ENCODE data around the gene RNF115. TPM values are rescaled to one million over a fixed set of nuclear protein-coding genes. Genes with fewer than 3 reads are reported as not detected.

Gene RNF115
- total RNA-seq, 1 donor from 2014 or later: 15.3 TPM

GRCh38 chr1:145696630-145696960 lies 127.3 kb downstream of the RNF115 start:
- Mint-ChIP-seq H3K4me1 (ENCODE audit: low read depth, unreplicated experiment) (peaks cover 6% of the 10 kb centered on the region), H3K27ac (ENCODE audit: unreplicated experiment) (no peak overlapping the region), H3K36me3 (ENCODE audit: low read depth, unreplicated experiment) (peaks cover 2% of the 10 kb centered on the region)

GRCh38 chr1:145695821-145696629 lies 127.9 kb downstream of the RNF115 start:
- H3K9me3 ChIP-seq (ENCODE audit: insufficient read depth, low read depth, low read length): no peaks in the 10 kb centered on the region
- Mint-ChIP-seq H3K9me3 (ENCODE audit: unreplicated experiment) (no peaks in the 10 kb centered on the region), H3K36me3 (ENCODE audit: low read depth, unreplicated experiment) (peaks cover 2% of the 10 kb centered on the region), H3K27me3 (ENCODE audit: low read depth, unreplicated experiment) (peaks cover 19% of the 10 kb centered on the region), H3K4me1 (ENCODE audit: low read depth, unreplicated experiment) (peaks cover 5% of the 10 kb centered on the region), H3K4me3 (ENCODE audit: unreplicated experiment) (no peak overlapping the region), H3K27ac (ENCODE audit: unreplicated experiment) (no peak overlapping the region)
- no peak for DNase-seq (ENCODE audit: low read depth)
- no peak overlapping the region for H2AFZ ChIP-seq (ENCODE audit: low read depth, low read length)
- H3K4me1 ChIP-seq (ENCODE audit: insufficient read depth, low read length): peaks cover 6% of the 10 kb centered on the region
- FAIRE-seq: no peak
- no peak overlapping the region for H3K4me3 ChIP-seq (ENCODE audit: insufficient read depth, low read depth, low read length)
- H4K20me1 ChIP-seq (ENCODE audit: insufficient read depth, low read length): no peaks in the 10 kb centered on the region
- no peak overlapping the region for H3K27ac ChIP-seq (ENCODE audit: low read depth, low read length)
- H3K27me3 ChIP-seq (ENCODE audit: insufficient read depth, low read length): no peaks in the 10 kb centered on the region
- H3K9ac ChIP-seq (ENCODE audit: low read length): no peak overlapping the region
- no peak overlapping the region for H3K4me2 ChIP-seq (ENCODE audit: low read length)
- no peaks in the 10 kb centered on the region for H3K79me2 ChIP-seq (ENCODE audit: insufficient read depth, low read length)
- no peaks in the 10 kb centered on the region for H3K36me3 ChIP-seq (ENCODE audit: insufficient read depth, low read length)
- TF ChIP-seq CTCF (IDR thresholded peaks at IDR 0.05; ENCODE audit: insufficient read depth, low read depth, low read length): no peak
- TF ChIP-seq EZH2 (IDR thresholded peaks at IDR 0.05; ENCODE audit: insufficient read depth, low read length): no peak

More at GRCh38 chr1:145696630-145696960, 127.3 kb downstream of the RNF115 start:
- FAIRE-seq (no peak), DNase-seq (ENCODE audit: low read depth) (no peak)
- H3K27me3 Mint-ChIP-seq (ENCODE audit: low read depth, unreplicated experiment): peaks cover 19% of the 10 kb centered on the region
- no peaks in the 10 kb centered on the region for H3K9me3 ChIP-seq (ENCODE audit: insufficient read depth, low read depth, low read length)
- H3K27ac ChIP-seq (ENCODE audit: low read depth, low read length): no peak overlapping the region
- no peaks in the 10 kb centered on the region for H3K36me3 ChIP-seq (ENCODE audit: insufficient read depth, low read length)
- peaks cover under 1% of the 10 kb centered on the region for H3K4me1 ChIP-seq (ENCODE audit: insufficient read depth, low read length)
- no peak overlapping the region for H3K4me2 ChIP-seq (ENCODE audit: low read length)
- no peaks in the 10 kb centered on the region for H3K9me3 Mint-ChIP-seq (ENCODE audit: unreplicated experiment)
- H3K79me2 ChIP-seq (ENCODE audit: insufficient read depth, low read length): no peaks in the 10 kb centered on the region
- no peak overlapping the region for H3K4me3 ChIP-seq (ENCODE audit: insufficient read depth, low read depth, low read length)
- no peak overlapping the region for H3K9ac ChIP-seq (ENCODE audit: low read length)
- H2AFZ ChIP-seq (ENCODE audit: low read depth, low read length): no peak overlapping the region
- no peaks in the 10 kb centered on the region for H3K27me3 ChIP-seq (ENCODE audit: insufficient read depth, low read length)
- TF ChIP-seq CTCF (IDR thresholded peaks at IDR 0.05; ENCODE audit: insufficient read depth, low read depth, low read length) (no peak), EZH2 (IDR thresholded peaks at IDR 0.05; ENCODE audit: insufficient read depth, low read length) (no peak)
- H4K20me1 ChIP-seq (ENCODE audit: insufficient read depth, low read length): no peaks in the 10 kb centered on the region
- H3K4me3 Mint-ChIP-seq (ENCODE audit: unreplicated experiment): no peak overlapping the region

Measured in astrocyte (in vitro differentiated cells and primary cell).